ENCODE measurements around the gene ITM2B.

The ITM2B gene

GRCh38 chr13:48222358-48223301 lies 10.4 kb upstream of the ITM2B start:
- peak overlapping the region; percentile 68 for H3K27ac ChIP-seq
- H3K79me2 ChIP-seq: no peaks in the 10 kb centered on the region
- H3K36me3 ChIP-seq (ENCODE audit: control insufficient read depth, insufficient read depth, low read length): no peaks in the 10 kb centered on the region
- H3K27me3 ChIP-seq (ENCODE audit: control insufficient read depth, insufficient read depth, low read length): no peaks in the 10 kb centered on the region
- H3K9ac ChIP-seq: no peak overlapping the region
- H2AFZ ChIP-seq: no peak overlapping the region
- no peaks in the 10 kb centered on the region for H3K9me3 ChIP-seq (ENCODE audit: control insufficient read depth, low read length)
- H3K4me1 ChIP-seq: no peaks in the 10 kb centered on the region
- no peak for TF ChIP-seq CTCF (IDR thresholded peaks at IDR 0.05)
- no peak overlapping the region for H3K4me2 ChIP-seq (ENCODE audit: low read length)
- H3K4me3 ChIP-seq (ENCODE audit: low read depth, low read length): no peak overlapping the region

GRCh38 chr13:48224701-48225100 lies 8.3 kb upstream of the ITM2B start:
- H3K4me3 ChIP-seq (ENCODE audit: low read depth, low read length): no peak overlapping the region
- no peak overlapping the region for H2AFZ ChIP-seq
- TF ChIP-seq CTCF (IDR thresholded peaks at IDR 0.05): no peak
- H3K9me3 ChIP-seq (ENCODE audit: control insufficient read depth, low read length): no peaks in the 10 kb centered on the region
- H3K4me2 ChIP-seq (ENCODE audit: low read length): no peak overlapping the region
- no peak overlapping the region for H3K9ac ChIP-seq
- H3K27ac ChIP-seq: no peak overlapping the region
- no peaks in the 10 kb centered on the region for H3K36me3 ChIP-seq (ENCODE audit: control insufficient read depth, insufficient read depth, low read length)
- no peaks in the 10 kb centered on the region for H3K4me1 ChIP-seq
- H3K79me2 ChIP-seq: no peaks in the 10 kb centered on the region
- H3K27me3 ChIP-seq (ENCODE audit: control insufficient read depth, insufficient read depth, low read length): no peaks in the 10 kb centered on the region

GRCh38 chr13:48230541-48230940 lies 2.5 kb upstream of the ITM2B start:
- H3K27ac ChIP-seq: no peak overlapping the region
- no peak overlapping the region for H3K4me2 ChIP-seq (ENCODE audit: low read length)
- H3K4me1 ChIP-seq: no peaks in the 10 kb centered on the region
- no peaks in the 10 kb centered on the region for H3K27me3 ChIP-seq (ENCODE audit: control insufficient read depth, insufficient read depth, low read length)
- no peaks in the 10 kb centered on the region for H3K9me3 ChIP-seq (ENCODE audit: control insufficient read depth, low read length)
- H3K4me3 ChIP-seq (ENCODE audit: low read depth, low read length): no peak overlapping the region
- no peaks in the 10 kb centered on the region for H3K79me2 ChIP-seq
- H3K36me3 ChIP-seq (ENCODE audit: control insufficient read depth, insufficient read depth, low read length): no peaks in the 10 kb centered on the region
- H2AFZ ChIP-seq: no peak overlapping the region
- no peak overlapping the region for H3K9ac ChIP-seq
- TF ChIP-seq CTCF (IDR thresholded peaks at IDR 0.05): no peak

- no peak for TF ChIP-seq CTCF (IDR thresholded peaks at IDR 0.05)
- H3K9ac ChIP-seq: no peak overlapping the region
- no peaks in the 10 kb centered on the region for H3K79me2 ChIP-seq
- H3K4me1 ChIP-seq: peaks cover 3% of the 10 kb centered on the region
- no peak overlapping the region for H2AFZ ChIP-seq
- no peaks in the 10 kb centered on the region for H3K27me3 ChIP-seq (ENCODE audit: control insufficient read depth, insufficient read depth, low read length)
- H3K4me2 ChIP-seq (ENCODE audit: low read length): no peak overlapping the region
- no peak overlapping the region for H3K4me3 ChIP-seq (ENCODE audit: low read depth, low read length)
- H3K9me3 ChIP-seq (ENCODE audit: control insufficient read depth, low read length): no peaks in the 10 kb centered on the region
- no peak overlapping the region for H3K27ac ChIP-seq
- H3K36me3 ChIP-seq (ENCODE audit: control insufficient read depth, insufficient read depth, low read length): no peaks in the 10 kb centered on the region
Measured at GRCh38 chr13:48231080-48231479, 1.9 kb upstream of the ITM2B start.

GRCh38 chr13:48231933-48232332 lies 1.1 kb upstream of the ITM2B start:
- H3K79me2 ChIP-seq: no peaks in the 10 kb centered on the region
- H3K9ac ChIP-seq: no peak overlapping the region
- no peaks in the 10 kb centered on the region for H3K27me3 ChIP-seq (ENCODE audit: control insufficient read depth, insufficient read depth, low read length)
- H3K4me3 ChIP-seq (ENCODE audit: low read depth, low read length): peak overlapping the region; percentile 94
- H3K27ac ChIP-seq: no peak overlapping the region
- H3K4me1 ChIP-seq: peaks cover 4% of the 10 kb centered on the region
- no peak overlapping the region for H2AFZ ChIP-seq
- no peak for TF ChIP-seq CTCF (IDR thresholded peaks at IDR 0.05)
- no peaks in the 10 kb centered on the region for H3K9me3 ChIP-seq (ENCODE audit: control insufficient read depth, low read length)
- H3K4me2 ChIP-seq (ENCODE audit: low read length): no peak overlapping the region
- no peaks in the 10 kb centered on the region for H3K36me3 ChIP-seq (ENCODE audit: control insufficient read depth, insufficient read depth, low read length)
